ENCODE measurements around the gene CCDC88B. TPM values are rescaled to one million over a fixed set of nuclear protein-coding genes. Genes with fewer than 3 reads are reported as not detected.

The CCDC88B gene
- total RNA-seq, 1 experiment from 2014 or later = 1.2 TPM

Other genes with a start within 250 kb of the CCDC88B start
- 36.7 and 43.3 TPM in 2 replicates for gene MACROD1, start 174.1 kb upstream of the CCDC88B start, total RNA-seq (2014; rRNA removed; shearing (Covaris generic))
- gene STIP1, start 154.0 kb upstream of the CCDC88B start, total RNA-seq (2014; rRNA removed; shearing (Covaris generic)) = 306 and 321 TPM in 2 replicates
- 25.9 and 29.1 TPM in 2 replicates for gene FERMT3, start 133.5 kb upstream of the CCDC88B start, total RNA-seq (2014; rRNA removed; shearing (Covaris generic))
- 67.2 and 79.8 TPM in 2 replicates for gene TRPT1, start 114.0 kb upstream of the CCDC88B start, total RNA-seq (2014; rRNA removed; shearing (Covaris generic))
- 59.7 and 90.2 TPM in 2 replicates for gene NUDT22, start 113.9 kb upstream of the CCDC88B start, total RNA-seq (2014; rRNA removed; shearing (Covaris generic))
- 17.2 and 23.7 TPM in 2 replicates for gene DNAJC4, start 109.7 kb upstream of the CCDC88B start, total RNA-seq (2014; rRNA removed; shearing (Covaris generic))
- gene VEGFB, start 105.6 kb upstream of the CCDC88B start, total RNA-seq (2014; rRNA removed; shearing (Covaris generic)) = 45.7 and 51.3 TPM in 2 replicates
- gene FKBP2, start 99.1 kb upstream of the CCDC88B start, total RNA-seq (2014; rRNA removed; shearing (Covaris generic)) = 76.3 and 109 TPM in 2 replicates
- 418 and 531 TPM in 2 replicates for gene PPP1R14B, start 93.3 kb upstream of the CCDC88B start, total RNA-seq (2014; rRNA removed; shearing (Covaris generic))
- gene PLCB3, start 88.7 kb upstream of the CCDC88B start, total RNA-seq (2014; rRNA removed; shearing (Covaris generic)) = 48.1 and 60.4 TPM in 2 replicates
- gene BAD, start 55.5 kb upstream of the CCDC88B start, total RNA-seq (2014; rRNA removed; shearing (Covaris generic)) = 121 and 165 TPM in 2 replicates
- 25.9 and 26.8 TPM in 2 replicates for gene GPR137, start 54.4 kb upstream of the CCDC88B start, total RNA-seq (2014; rRNA removed; shearing (Covaris generic))
- gene KCNK4, start 48.9 kb upstream of the CCDC88B start, total RNA-seq (2014; rRNA removed; shearing (Covaris generic)) = not detected in 2 replicates
- gene CATSPERZ, start 39.8 kb upstream of the CCDC88B start, total RNA-seq (2014; rRNA removed; shearing (Covaris generic)) = 0.68 and 1.7 TPM in 2 replicates
- 7.4 and 10.8 TPM in 2 replicates for gene ESRRA, start 34.7 kb upstream of the CCDC88B start, total RNA-seq (2014; rRNA removed; shearing (Covaris generic))
- gene TRMT112, start 22.6 kb upstream of the CCDC88B start, total RNA-seq (2014; rRNA removed; shearing (Covaris generic)) = 434 and 545 TPM in 2 replicates
- gene PRDX5, start 22.1 kb upstream of the CCDC88B start, total RNA-seq (2014; rRNA removed; shearing (Covaris generic)) = 245 and 355 TPM in 2 replicates
- gene RPS6KA4, start 19.0 kb downstream of the CCDC88B start, total RNA-seq (2014; rRNA removed; shearing (Covaris generic)) = 20.8 and 35.0 TPM in 2 replicates
- gene SLC22A11, start 215.7 kb downstream of the CCDC88B start, total RNA-seq (2014; rRNA removed; shearing (Covaris generic)) = not detected in 2 replicates

Data from RPMI7951 (cell line).